HG02571 (cell line): ENCODE results near the gene KRT3.

ENCODE experiments used
- ATAC-seq: cut with Tn5 transposase; IDR thresholded peaks from one replicate; pipeline ENCODE4 v1.9.1; 2021; ENCODE audit warnings: mild to moderate bottlenecking, moderate library complexity; ENCODE audit not compliant: unreplicated experiment

The KRT3 gene

GRCh38 chr12:52740584-52740983 lies 55.3 kb downstream of the KRT3 start:
- no peak for ATAC-seq

DNA sequence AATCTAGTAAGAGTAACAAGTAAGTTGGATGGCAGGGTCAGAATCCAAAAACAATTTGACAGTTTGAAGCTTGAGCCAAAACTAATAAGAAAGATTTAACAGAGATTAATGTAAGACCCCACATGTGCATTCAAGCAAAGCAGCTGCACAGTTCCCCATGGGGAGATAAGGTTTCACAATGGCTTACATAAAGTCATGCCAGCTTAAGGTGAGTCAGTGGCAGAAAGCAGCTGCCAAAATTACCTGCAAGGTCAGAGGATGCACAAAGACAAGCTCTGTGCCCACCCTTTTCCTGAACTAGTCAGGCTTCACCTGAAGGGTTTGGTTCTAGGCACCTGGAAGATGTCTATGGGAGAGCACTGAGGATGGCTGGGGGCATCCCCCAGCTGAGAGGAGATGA lies 56.0 kb downstream of the KRT3 start:
- ATAC-seq = no peak
